Esophagus squamous epithelium (tissue), 4 donors: Measurements from ENCODE around the gene DAPK1.

Experiments used
- CTCF ChIP-seq, 6 experiments: fragments of 450-650 bp in 4 of 6; fragments of 200-600 bp in 2 of 6; sonication (generic) in 2 of 6; IDR thresholded peaks; one replicate each; pipeline ENCODE4 v1.5.1; 2016 to 2019; ENCODE audit warnings: antibody characterized with exemption in 6 of 6, mild to moderate bottlenecking in 4 of 6, moderate library complexity in 4 of 6
- POLR2A ChIP-seq, 4 donors: fragments of 450-650 bp; IDR thresholded peaks; one replicate each; pipeline ENCODE4 v1.6.1; 2017; ENCODE audit warnings: antibody characterized with exemption in 4 of 4, mild to moderate bottlenecking in 4 of 4, moderate library complexity in 3 of 4

- TF ChIP-seq POLR2A (IDR thresholded peaks at IDR 0.05) (no peak), CTCF (IDR thresholded peaks at IDR 0.05) (no peak)
Measured at GRCh38 chr9:87651431-87651830, 153.8 kb downstream of the DAPK1 start.
